CD4-positive, CD25-positive, alpha-beta regulatory T cell (primary cell): ENCODE measurements around the gene HIF1AN. TPM values are rescaled to one million over a fixed set of nuclear protein-coding genes. Genes with fewer than 3 reads are reported as not detected.
A peak's percentile ranks its signal among the peaks of the same experiment; 100 is the strongest.
"Not testable (repeated sequence)": the region's sequence is repeated elsewhere in the genome, so short reads cannot be mapped to it uniquely, and the experiment has no call there.

Experiments
- ATAC-seq, 2 donors: fragments of 150-1000 bp; cut with Tn5 transposase; one replicate each; pipeline ENCODE4 v1.10.0; 2021; ENCODE audit warnings: low read depth in 2 of 2, moderate number of reproducible peaks in 2 of 2, moderate library complexity in 1 of 2
- DNase-seq, 3 donors: peaks; one replicate each; pipeline versions ENCODE4 v3.0.0 to v3.0.0-alpha.2; 2012 to 2022; ENCODE audit warnings: mixed read lengths in 1 of 3
- H3K27ac ChIP-seq: one replicate; pipeline ENCODE4 v1.7.0; 2013; ENCODE audit warnings: mild to moderate bottlenecking, low read length; ENCODE audit not compliant: insufficient read depth, poor library complexity, severe bottlenecking
- H3K27me3 ChIP-seq: one replicate; pipeline ENCODE4 v1.7.0; 2013; ENCODE audit warnings: low read length; ENCODE audit not compliant: control insufficient read depth, insufficient read depth
- H3K36me3 ChIP-seq: one replicate; pipeline ENCODE4 v1.7.0; 2013; ENCODE audit warnings: mild to moderate bottlenecking, low read length, moderate library complexity; ENCODE audit not compliant: control insufficient read depth, insufficient read depth
- H3K4me1 ChIP-seq: 2 replicates; pipeline ENCODE4 v1.7.0; 2013; ENCODE audit warnings: mild to moderate bottlenecking, low read length; ENCODE audit not compliant: insufficient read depth, control insufficient read depth, poor library complexity, severe bottlenecking
- H3K4me3 ChIP-seq: one replicate; pipeline ENCODE4 v1.7.0; 2013; ENCODE audit warnings: low read depth, mild to moderate bottlenecking, low read length, moderate library complexity
- H3K9me3 ChIP-seq, 2 experiments: 1 replicate in 1 of 2; 2 replicates in 1 of 2; pipeline ENCODE4 v1.7.0; 2013; ENCODE audit warnings: low read length in 2 of 2, mild to moderate bottlenecking in 1 of 2, moderate library complexity in 1 of 2; ENCODE audit not compliant: control insufficient read depth in 2 of 2
- H3K27ac Mint-ChIP-seq, 3 donors: one replicate each; pipeline ENCODE4 v1.8.0; 2020 to 2022; ENCODE audit warnings: mild to moderate bottlenecking in 3 of 3, mixed read lengths in 3 of 3, moderate library complexity in 2 of 3
- H3K27me3 Mint-ChIP-seq: one replicate; pipeline ENCODE4 v1.8.0; 2022; ENCODE audit warnings: mild to moderate bottlenecking, mixed read lengths
- H3K36me3 Mint-ChIP-seq: one replicate; pipeline ENCODE4 v1.8.0; 2020; ENCODE audit warnings: mixed read lengths
- H3K4me1 Mint-ChIP-seq, 4 donors: one replicate each; pipeline ENCODE4 v1.8.0; 2020 to 2022; ENCODE audit warnings: mixed read lengths in 4 of 4, mild to moderate bottlenecking in 1 of 4
- H3K4me3 Mint-ChIP-seq, 4 donors: one replicate each; pipeline ENCODE4 v1.8.0; 2020 to 2022; ENCODE audit warnings: mild to moderate bottlenecking in 4 of 4, mixed read lengths in 4 of 4, moderate library complexity in 3 of 4
- H3K9me3 Mint-ChIP-seq, 7 donors: one replicate each; pipeline ENCODE4 v1.8.0; 2020 to 2022; ENCODE audit warnings: mixed read lengths in 7 of 7, mild to moderate bottlenecking in 3 of 7, moderate library complexity in 2 of 7
- polyA plus RNA-seq, 4 donors: library from polyadenylated mRNA; unstranded; fragments of 300-500 nt; fragmentation: Illumina TruSeq; gene quantifications; one replicate each; pipeline ENCODE4 v1.2.3, GENCODE V29; 2021
- total RNA-seq: library from RNA; stranded (reverse); gene quantifications from one replicate; pipeline ENCODE4 v1.2.3, GENCODE V29; 2022

Gene HIF1AN
- total and polyA plus RNA-seq, 5 donors from 2014 or later, result 30.0 to 42.9 (median 32.7) TPM

DNA sequence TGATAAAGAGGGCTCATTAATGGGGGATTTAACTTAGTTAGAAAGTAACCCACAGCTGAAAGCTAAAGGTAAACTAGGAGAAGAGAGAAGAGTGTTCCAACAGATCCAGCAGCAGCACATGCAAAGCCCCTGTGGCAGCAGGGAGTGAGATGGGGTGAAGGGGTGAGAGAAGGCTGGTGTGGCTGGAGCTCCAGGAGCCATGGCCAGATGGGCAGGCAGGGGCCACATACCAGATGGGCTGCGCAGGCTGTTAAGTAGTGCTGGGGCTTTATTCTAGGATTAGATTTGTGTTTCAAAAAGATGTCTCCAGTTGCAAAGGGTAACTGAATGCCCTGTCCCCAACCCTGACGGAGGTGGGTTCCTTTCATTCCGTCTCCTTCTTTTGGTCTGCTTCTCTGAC, 33.2 kb downstream of the HIF1AN start:
- peaks cover 30% of the 10 kb centered on the region for H3K27me3 Mint-ChIP-seq
- peaks cover 0 to 1% (median 0%) of the 10 kb centered on the region in 7 donors for H3K9me3 Mint-ChIP-seq
- H3K4me3 Mint-ChIP-seq, result no peak overlapping the region
- no peaks in the 10 kb centered on the region for H3K36me3 ChIP-seq
- no peaks in the 10 kb centered on the region for H3K4me1 ChIP-seq
- DNase-seq (no peak), ATAC-seq (no peak)
- no peak overlapping the region for H3K27ac ChIP-seq
- peaks cover 30% of the 10 kb centered on the region for H3K27me3 ChIP-seq
- H3K9me3 ChIP-seq, result no peaks in the 10 kb centered on the region
- no peak overlapping the region for H3K4me3 ChIP-seq
- H3K36me3 Mint-ChIP-seq, result no peaks in the 10 kb centered on the region
- no peak overlapping the region for H3K27ac Mint-ChIP-seq
- H3K4me1 Mint-ChIP-seq, result no peaks in the 10 kb centered on the region

DNA sequence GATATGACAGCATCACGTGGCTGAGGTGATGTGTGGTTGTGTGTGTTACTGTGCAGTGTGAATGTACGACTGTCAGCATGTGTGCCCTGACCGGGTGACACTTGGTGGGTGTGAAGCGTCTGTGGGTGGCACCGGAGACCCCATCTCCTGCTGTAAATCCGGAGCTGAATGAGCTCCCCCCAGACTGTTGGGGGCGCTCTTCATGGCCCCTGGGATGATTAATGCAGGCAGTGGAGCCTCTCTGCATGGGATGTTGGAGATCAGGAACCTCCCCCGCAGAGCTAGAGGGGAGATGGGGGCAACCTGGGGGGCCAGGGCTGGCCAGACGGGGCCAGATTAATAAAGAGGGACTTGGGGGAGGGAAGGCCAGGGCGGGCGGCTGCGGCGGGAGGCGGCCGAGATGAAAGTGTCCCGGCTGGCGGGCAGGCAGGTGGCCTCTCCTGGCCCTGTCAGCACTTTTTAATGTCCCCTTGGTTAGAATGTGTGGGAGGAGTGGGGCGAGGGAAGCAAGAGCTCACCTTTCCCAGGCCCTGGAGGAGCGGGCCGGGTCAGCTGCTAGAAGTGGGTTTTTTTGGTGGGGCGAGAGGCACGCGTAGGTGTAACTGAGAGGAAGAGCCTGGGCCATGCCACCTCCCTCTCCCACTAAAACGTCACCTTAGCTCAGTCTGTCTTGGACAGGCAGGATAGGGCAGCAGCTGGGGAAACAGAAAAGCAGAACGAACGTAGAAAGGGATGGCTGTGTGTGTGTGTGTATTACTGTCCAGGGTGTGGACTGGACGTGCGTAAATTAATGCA, 34.1 kb downstream of the HIF1AN start:
- Mint-ChIP-seq H3K27ac (no peak overlapping the region), H3K4me3 (no peak overlapping the region), H3K4me1 (no peaks in the 10 kb centered on the region), H3K9me3 (peaks cover 0 to 1% (median 0%) of the 10 kb centered on the region in 7 donors), H3K27me3 (peaks cover 28% of the 10 kb centered on the region), H3K36me3 (no peaks in the 10 kb centered on the region)
- ATAC-seq, result no peak
- no peaks in the 10 kb centered on the region for H3K4me1 ChIP-seq
- peaks cover 29% of the 10 kb centered on the region for H3K27me3 ChIP-seq
- no peak overlapping the region for H3K27ac ChIP-seq
- H3K4me3 ChIP-seq, result no peak overlapping the region
- DNase-seq, result no peak
- no peaks in the 10 kb centered on the region for H3K9me3 ChIP-seq
- H3K36me3 ChIP-seq, result no peaks in the 10 kb centered on the region

DNA sequence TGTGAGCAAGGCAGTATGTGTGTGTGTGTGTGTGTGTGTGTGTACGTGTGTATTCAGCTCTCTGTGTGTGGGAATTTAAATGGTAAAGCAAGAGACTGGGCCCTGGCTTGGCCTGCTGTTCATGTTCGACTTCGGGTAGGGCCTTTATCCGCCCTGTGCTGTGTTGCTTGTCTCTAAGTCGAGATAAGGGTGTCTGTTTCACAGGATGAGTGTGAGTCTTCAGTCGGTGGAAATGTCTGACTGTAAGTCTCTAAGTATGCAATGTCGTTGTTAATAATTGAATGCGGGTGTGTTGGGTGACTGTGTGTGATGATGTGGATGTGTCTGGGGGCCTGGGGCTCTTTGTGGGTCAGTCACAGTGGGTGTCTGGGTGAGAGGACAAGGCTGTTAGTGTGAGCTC, 34.8 kb downstream of the HIF1AN start:
- ATAC-seq (no peak), DNase-seq (no peak)
- peaks cover 0 to 1% (median 0%) of the 10 kb centered on the region in 7 donors for H3K9me3 Mint-ChIP-seq
- Histone ChIP-seq H3K4me3 (no peak overlapping the region), H3K9me3 (no peaks in the 10 kb centered on the region), H3K27ac (no peak overlapping the region), H3K27me3 (peaks cover 26% of the 10 kb centered on the region), H3K4me1 (no peaks in the 10 kb centered on the region), H3K36me3 (no peaks in the 10 kb centered on the region)
- H3K4me3 Mint-ChIP-seq, result no peak overlapping the region
- H3K36me3 Mint-ChIP-seq, result no peaks in the 10 kb centered on the region
- no peaks in the 10 kb centered on the region for H3K4me1 Mint-ChIP-seq
- no peak overlapping the region for H3K27ac Mint-ChIP-seq
- H3K27me3 Mint-ChIP-seq, result peaks cover 27% of the 10 kb centered on the region

DNA sequence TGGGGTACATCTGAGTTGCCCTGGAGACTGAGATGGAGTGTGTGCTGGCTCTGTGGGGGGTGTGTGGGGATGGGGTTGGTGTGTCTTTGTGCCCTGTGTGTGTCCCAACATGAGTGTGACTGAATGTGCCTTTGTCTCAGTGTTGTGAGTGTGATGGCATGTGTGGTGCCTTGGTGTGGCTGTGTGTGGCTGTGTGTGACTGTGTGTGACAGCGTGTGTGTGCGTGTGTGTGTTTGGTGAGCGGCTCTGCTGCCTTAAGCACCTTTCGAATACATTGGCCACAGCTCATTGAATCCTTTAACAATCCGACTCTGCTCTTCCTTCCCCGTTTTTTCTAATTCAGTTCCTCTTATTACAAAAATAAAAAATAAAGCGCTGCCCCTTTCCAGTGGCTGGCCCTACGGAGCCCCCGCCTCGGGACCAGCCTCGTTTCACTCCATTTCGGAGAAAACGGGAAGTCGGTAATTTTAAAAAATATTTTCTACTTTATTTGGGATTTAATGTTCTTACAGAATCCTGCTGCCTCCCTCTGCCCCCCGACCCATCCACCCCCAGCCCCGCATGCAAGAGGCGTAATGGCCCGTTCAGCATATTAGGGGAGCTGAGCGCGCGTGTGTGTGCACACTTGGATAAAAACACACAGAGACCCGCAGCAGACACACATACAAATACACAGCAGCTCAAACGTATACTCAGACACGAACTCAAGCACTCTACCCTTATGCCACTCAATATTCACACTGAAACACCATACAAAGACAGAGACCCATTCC, 35.5 kb downstream of the HIF1AN start:
- no peak overlapping the region for H3K27ac Mint-ChIP-seq
- no peaks in the 10 kb centered on the region for H3K36me3 Mint-ChIP-seq
- H3K4me1 ChIP-seq, result no peaks in the 10 kb centered on the region
- no peak overlapping the region for H3K4me3 ChIP-seq
- no peak overlapping the region for H3K27ac ChIP-seq
- no peaks in the 10 kb centered on the region for H3K4me1 Mint-ChIP-seq
- ATAC-seq (no peak), DNase-seq (no peak)
- no peaks in the 10 kb centered on the region for H3K36me3 ChIP-seq
- H3K4me3 Mint-ChIP-seq, result no peak overlapping the region
- no peaks in the 10 kb centered on the region for H3K9me3 ChIP-seq
- peaks cover 26% of the 10 kb centered on the region for H3K27me3 ChIP-seq
- peaks cover 22% of the 10 kb centered on the region for H3K27me3 Mint-ChIP-seq
- no peaks in the 10 kb centered on the region for H3K9me3 Mint-ChIP-seq

DNA sequence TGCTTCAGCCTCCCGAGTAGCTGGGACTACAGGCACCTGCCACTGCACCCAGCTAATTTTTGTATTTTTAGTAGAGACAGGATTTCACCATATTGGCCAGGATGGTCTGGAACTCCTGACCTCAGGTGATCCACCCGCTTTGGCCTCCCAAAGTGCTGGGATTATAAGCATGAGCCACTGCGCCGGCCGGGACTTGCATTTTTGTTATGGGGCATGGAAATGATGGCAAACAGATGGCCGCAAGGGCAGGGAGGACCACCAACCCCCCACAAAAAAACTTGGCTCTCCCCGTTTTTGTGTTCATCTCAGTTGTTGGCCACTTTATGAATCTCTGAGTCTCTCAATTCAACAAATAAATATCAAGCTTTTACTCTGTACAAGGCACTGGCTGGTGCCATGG, 39.4 kb downstream of the HIF1AN start:
- H3K4me3 Mint-ChIP-seq, H3K27ac ChIP-seq, H3K36me3 ChIP-seq, H3K9me3 ChIP-seq, H3K4me1 ChIP-seq, H3K36me3 Mint-ChIP-seq, H3K27ac Mint-ChIP-seq, H3K4me1 Mint-ChIP-seq, ATAC-seq, DNase-seq, H3K9me3 Mint-ChIP-seq, H3K4me3 ChIP-seq: not testable (repeated sequence)
- H3K27me3 ChIP-seq, result peaks cover 10% of the 10 kb centered on the region
- peaks cover 10% of the 10 kb centered on the region for H3K27me3 Mint-ChIP-seq

DNA sequence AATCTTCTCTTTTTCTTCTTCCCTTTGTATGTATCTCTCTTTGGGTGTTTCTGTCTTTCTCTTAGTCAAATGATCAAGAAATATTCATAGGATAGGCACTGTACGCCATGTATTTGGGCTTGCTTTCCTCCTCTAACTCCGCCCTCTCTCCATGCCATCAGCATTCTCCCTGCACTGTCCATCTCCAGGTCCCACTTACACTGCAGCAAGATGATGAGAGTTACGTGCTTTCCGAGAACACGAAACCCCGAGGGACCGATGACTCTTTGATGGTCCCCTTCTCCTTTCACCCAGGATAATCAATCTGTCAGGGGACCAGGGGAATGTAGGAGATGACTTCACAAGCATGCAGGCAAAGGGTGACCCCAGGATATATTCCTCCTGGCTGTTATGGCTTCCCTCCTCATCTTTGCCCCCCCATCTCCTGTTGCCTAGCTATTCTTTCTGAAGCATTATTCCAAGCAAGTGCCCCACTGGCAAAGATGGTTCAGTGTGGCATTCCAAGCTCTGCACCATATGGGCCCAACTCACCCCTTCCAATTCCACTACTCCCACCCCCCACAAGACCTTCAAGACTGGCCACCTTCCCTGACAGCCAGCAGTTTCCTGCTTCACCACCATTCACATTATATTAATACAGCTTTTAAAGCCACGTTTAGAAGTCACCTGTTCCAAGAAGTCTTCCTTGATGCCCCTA, 40.0 kb downstream of the HIF1AN start:
- peaks cover 10% of the 10 kb centered on the region for H3K27me3 Mint-ChIP-seq
- no peak for DNase-seq
- no peaks in the 10 kb centered on the region for H3K4me1 Mint-ChIP-seq

DNA sequence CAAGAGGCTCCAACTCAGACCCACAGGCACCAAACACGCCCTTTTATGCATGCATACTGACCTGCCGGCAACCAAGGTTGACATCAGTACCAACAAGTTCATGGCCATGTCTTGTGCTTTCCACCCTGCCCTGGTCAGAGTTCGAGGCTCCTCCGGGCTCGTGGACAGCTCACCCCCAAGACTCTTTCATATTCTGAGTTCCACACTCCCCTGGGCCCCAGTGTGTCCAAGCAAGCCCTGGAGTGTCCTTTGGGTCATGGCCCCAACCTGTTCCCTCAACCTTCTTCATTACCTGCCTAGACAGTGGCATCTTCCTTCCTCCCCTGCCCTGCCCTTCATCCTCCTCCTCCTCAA, 40.5 kb downstream of the HIF1AN start:
- no peaks in the 10 kb centered on the region for H3K36me3 ChIP-seq
- DNase-seq (no peak), ATAC-seq (no peak)
- Mint-ChIP-seq H3K9me3 (peaks cover 0 to 2% (median 0%) of the 10 kb centered on the region in 7 donors), H3K4me1 (no peaks in the 10 kb centered on the region), H3K36me3 (no peaks in the 10 kb centered on the region), H3K27ac (peak overlapping the region in 1 of 3 donors; percentile 42), H3K27me3 (peaks cover 14% of the 10 kb centered on the region), H3K4me3 (no peak overlapping the region)
- no peak overlapping the region for H3K4me3 ChIP-seq
- no peak overlapping the region for H3K27ac ChIP-seq
- H3K9me3 ChIP-seq, result no peaks in the 10 kb centered on the region
- peaks cover 5% of the 10 kb centered on the region for H3K27me3 ChIP-seq
- H3K4me1 ChIP-seq, result no peaks in the 10 kb centered on the region

More for the DNA sequence above, 40.0 kb downstream of the HIF1AN start:
- peaks cover 0 to 2% (median 0%) of the 10 kb centered on the region in 7 donors for H3K9me3 Mint-ChIP-seq
- H3K27ac Mint-ChIP-seq, result no peak overlapping the region
- H3K27me3 ChIP-seq, result peaks cover 5% of the 10 kb centered on the region
- no peaks in the 10 kb centered on the region for H3K36me3 Mint-ChIP-seq
- H3K4me3 ChIP-seq, result no peak overlapping the region
- no peaks in the 10 kb centered on the region for H3K9me3 ChIP-seq
- no peaks in the 10 kb centered on the region for H3K4me1 ChIP-seq
- no peak for ATAC-seq
- no peak overlapping the region for H3K4me3 Mint-ChIP-seq
- no peak overlapping the region for H3K27ac ChIP-seq
- no peaks in the 10 kb centered on the region for H3K36me3 ChIP-seq
